ENCODE results near the gene PRR12.

The PRR12 gene

GRCh38 chr19:49662011-49662410 is 71.0 kb downstream of the PRR12 start:
- in situ Hi-C loops (cut with MboI; ENCODE audit: low sequenced_read_pairs), result no loop called here

- in situ Hi-C loops (cut with MboI; ENCODE audit: low sequenced_read_pairs), result no loop called here
Measured at GRCh38 chr19:49663224-49663623, 72.2 kb downstream of the PRR12 start.

GRCh38 chr19:49664171-49665035 is 73.4 kb downstream of the PRR12 start:
- in situ Hi-C loops (cut with MboI; ENCODE audit: low sequenced_read_pairs), result no loop called here

DNA sequence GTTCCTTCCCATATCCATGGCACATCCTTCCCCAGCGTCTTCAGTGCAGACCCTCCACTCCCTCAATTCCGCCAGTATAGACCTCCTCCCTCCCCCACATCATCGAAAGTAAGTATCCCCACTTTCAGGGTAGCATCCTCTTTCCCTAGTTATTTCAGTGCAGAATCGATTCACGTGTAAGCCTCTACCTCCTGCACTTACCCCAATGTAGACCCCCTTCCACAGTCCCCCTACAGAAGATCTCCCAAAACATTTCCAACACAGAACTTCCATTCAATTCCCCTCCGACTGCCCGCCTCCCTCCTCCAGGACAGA is 74.0 kb downstream of the PRR12 start:
- in situ Hi-C loops (cut with MboI; ENCODE audit: low sequenced_read_pairs), result no loop called here

DNA sequence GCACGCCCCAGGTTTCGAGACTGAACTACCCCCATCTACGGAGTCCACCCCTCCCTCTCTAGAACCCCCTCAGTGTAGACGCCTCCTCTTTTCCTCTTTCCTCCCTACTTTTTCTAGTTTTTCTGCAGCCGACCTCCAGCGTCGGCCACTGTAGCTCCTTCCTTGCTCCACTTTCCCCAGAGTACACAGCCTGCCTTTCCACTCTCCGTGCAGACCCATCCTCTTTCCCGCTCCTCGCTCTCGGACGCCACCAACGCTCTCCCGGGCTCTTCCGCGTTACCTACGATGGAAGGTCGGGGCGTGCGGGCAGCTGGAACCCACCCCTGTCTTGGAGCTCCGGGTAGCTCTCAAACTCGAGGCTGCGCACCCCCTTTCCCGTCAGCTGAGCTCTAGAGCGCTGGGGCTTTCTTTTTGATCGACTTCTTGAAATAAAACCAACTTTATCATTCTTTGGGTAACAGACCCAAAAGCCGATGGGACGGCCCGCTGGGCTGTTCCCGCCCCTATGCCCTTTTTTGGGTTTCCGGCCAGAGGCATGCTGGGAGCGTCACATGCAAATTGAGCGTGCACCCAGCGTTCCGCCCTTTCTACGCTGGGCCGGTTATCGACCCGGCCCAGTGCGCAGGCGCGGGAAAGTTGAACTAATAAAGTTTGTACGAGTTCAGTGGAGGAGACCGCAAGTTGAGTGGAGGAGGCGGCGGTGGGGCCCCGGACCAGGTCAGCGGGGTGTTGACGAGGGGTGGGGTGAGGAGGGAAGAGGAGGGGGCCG is 74.6 kb downstream of the PRR12 start, which contains the start of the genes BCL2L12 and IRF3:
Gene BCL2L12, plus strand, starts transcription at position 583 of the 769 bp plus-strand sequence. CDS start 760 bp downstream, outside the sequence.
Gene IRF3, minus strand, starts transcription at position 507 of the 769 bp plus-strand sequence. CDS start 1,019 bp downstream, outside the sequence.
- in situ Hi-C loops (cut with MboI; ENCODE audit: low sequenced_read_pairs), result no loop called here

- in situ Hi-C loops (cut with MboI; ENCODE audit: low sequenced_read_pairs), result no loop called here
Measured at GRCh38 chr19:49666120-49666444, 75.1 kb downstream of the PRR12 start.

DNA sequence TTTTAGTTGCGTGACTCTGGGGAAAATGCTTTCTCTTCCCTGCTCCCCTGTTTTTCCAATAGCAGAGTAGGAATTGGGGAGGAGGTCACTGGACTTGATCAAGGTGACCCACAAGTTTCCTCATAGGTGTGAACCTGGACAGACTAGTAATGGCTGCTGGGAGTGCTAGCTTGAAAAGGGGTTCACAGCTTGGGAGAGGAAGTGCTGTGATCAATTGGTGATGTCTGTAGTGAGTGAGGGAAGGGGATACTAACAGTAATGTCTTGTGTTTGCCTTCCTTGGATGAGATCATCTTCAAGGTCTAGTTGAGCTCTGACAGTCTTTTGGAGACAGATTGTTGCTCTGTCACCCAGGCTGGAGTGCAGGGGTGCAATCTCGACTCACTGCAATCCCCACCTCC is 76.5 kb downstream of the PRR12 start:
- in situ Hi-C loops (cut with MboI; ENCODE audit: low sequenced_read_pairs), result no loop called here

- in situ Hi-C loops (cut with MboI; ENCODE audit: low sequenced_read_pairs), result no loop called here
Measured at GRCh38 chr19:49669516-49669915, 78.5 kb downstream of the PRR12 start.

GRCh38 chr19:49672131-49672919 is 81.3 kb downstream of the PRR12 start:
- in situ Hi-C loops (cut with MboI; ENCODE audit: low sequenced_read_pairs), result no loop called here

Measured in hTERT RPE-1 (cell line).